Hepatic stellate cell (primary cell): ENCODE measurements around the gene CCDC63.

Experiments
- DNase-seq: peaks from one replicate; pipeline ENCODE4 v3.0.0; 2011; ENCODE audit warnings: low spot score

The CCDC63 gene

GRCh38 chr12:110846615-110847566, at the start of gene CCDC63:
CCDC63 (plus strand) TSS chr12:110846987; CDS start chr12:110852955, 5,968 bp downstream.
- no peak for DNase-seq

- DNase-seq, result no peak
Observed at GRCh38 chr12:110798461-110798860, 48.3 kb upstream of the CCDC63 start.

DNA sequence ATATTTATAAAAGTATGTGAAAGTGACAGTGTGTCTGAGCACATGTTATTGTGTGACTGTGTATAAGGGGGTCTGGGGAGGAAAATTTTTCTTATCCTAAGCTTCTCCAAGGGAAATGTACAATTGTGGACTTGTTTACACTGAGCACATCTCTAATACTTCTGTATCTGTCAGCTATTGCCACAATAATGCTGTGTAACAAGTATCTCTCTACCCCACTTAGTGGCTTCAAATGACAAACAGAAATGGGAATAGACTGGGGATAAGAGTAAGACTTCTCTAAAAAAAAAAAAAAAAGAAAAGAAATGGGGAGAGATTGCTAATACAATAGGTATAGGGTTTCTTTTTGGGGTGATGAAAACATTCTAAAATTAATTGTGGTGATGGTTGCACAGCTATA, 44.3 kb upstream of the CCDC63 start:
- no peak for DNase-seq

DNA sequence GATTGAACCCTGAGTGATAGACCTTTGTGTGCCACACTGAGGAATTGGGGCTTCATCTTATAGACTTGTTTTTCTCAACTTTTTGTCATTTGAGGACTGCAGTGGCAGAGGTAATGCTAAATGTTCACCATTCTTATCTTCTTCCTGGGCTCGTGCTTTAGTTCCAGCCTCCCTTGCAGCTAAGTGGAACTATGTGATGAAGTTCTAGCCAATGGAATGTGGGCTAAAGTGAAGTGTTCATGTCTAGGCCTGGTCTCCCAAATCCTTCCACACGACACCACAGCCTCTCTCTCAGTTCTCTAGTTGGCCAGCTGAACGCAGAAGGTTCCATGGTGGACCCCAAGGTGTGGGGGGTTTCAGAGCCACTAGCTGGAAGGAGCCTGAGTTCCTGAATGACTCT, 42.4 kb upstream of the CCDC63 start:
- DNase-seq, result no peak

DNA sequence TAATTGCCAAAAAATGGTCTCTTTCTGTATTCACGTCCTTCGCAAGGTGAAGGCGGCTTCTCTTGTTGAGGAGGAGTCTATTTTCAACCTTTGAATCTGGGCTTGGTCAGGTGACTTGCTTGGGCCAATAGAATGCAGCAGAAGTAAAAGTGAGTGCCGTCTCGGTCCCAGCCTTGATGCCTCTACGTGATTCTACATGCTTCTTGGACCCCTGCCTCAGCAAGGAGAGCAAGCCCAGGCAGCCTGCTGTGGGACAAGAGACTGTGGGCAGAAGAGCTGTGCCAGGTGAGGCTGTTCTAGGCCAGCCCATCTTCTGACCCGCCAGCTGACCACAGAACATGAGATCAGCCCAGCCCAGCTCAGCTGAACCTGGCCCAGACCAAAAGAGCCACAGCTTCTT, 39.1 kb upstream of the CCDC63 start:
- no peak for DNase-seq

DNA sequence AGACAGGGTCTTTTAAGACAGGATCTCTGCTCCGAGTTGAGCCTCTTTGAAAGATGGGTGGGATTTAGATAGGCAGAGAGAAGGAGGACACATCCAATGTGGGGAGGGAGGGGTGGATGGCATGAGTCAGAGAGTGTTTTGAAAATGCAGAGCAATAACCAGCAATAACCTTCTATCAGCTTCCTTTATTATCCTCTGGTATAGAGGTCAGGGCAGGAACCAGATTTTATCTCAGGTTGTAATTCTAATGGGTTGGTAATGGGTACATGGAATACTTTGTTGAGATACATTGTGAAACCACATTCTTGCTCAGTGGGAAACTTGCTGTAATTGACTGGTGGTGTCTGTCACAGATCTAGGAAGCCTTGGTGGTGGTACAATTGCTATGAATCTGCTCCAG, 37.6 kb upstream of the CCDC63 start:
- DNase-seq, result no peak

- no peak for DNase-seq
Observed at GRCh38 chr12:110811972-110812371, 34.8 kb upstream of the CCDC63 start.

DNA sequence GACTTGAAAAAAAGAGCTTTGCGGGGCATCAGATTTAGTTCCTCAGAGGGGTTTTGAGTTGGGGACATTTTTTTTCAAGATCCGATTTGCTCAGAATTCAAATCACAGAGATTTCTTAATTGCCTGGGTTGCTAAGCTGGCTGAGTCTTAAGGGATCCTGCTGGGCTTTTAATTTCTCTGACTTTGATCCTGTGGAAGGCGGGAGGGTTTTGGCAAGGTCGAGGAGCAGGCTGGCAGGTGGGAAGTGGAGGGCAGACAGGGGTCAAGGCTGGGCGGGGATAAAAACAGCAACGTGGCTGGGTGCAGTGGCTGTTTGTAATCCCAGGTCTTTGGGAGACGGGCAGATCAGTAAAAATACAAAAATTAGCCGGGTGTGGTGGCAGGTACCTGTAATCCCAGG, 33.5 kb upstream of the CCDC63 start:
- DNase-seq, result no peak

DNA sequence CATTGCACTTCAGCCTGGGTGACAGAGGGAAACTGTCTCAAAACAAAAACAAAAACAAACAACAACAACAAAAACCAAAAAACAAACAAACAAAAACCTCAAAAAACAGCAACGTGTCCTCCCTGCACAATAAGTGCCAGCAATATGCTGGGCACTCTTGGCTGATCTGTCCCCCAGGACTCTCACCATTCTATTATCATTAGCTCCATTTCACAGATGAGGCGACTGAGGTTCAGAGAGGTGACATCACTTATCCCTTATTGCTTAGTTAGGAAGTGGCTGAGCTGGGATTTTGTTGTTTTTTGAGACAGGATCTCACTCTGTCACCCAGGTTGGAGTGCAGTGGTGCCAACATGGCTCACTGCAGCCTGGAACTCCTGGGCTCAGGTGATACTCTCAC, 33.0 kb upstream of the CCDC63 start:
- no peak for DNase-seq

DNA sequence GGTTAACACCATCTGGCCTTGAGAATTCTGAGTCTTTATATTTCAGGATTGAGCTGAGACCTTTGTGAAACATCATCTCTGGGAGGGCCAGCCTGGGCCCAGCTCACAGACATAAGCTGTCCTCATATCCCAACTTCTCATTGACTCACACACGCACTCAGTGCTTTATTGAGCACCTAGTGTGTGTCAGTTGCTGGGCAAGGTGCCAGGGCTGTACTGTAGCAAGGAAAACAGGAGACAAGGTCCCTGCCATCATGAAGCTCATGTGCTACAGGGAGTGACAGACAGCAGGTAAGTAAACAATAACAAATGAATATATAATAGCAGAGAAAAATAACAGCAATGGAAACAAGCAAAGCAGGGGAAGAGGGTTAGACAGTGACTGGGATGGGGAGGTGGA, 30.5 kb upstream of the CCDC63 start:
- no peak for DNase-seq

DNA sequence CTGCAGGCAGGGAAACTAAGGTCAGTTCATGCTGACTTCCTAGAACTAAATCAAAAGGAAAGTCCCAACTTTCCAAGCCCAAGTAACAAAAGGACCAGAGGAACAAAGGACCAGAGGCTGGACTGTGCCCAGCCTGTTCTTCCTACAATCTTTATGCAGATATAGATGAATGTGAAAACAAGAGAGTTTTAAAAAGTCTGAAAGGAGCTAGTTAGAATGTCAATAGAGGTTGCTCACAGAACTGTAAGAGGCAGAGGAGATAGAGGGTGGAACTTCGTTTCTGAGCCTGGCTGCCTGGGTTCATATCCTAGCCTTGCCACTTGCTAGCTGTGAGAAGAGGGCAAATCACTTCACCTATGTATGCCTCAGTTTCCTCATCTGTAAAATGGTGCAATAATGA, 30.0 kb upstream of the CCDC63 start:
- DNase-seq, result no peak

DNA sequence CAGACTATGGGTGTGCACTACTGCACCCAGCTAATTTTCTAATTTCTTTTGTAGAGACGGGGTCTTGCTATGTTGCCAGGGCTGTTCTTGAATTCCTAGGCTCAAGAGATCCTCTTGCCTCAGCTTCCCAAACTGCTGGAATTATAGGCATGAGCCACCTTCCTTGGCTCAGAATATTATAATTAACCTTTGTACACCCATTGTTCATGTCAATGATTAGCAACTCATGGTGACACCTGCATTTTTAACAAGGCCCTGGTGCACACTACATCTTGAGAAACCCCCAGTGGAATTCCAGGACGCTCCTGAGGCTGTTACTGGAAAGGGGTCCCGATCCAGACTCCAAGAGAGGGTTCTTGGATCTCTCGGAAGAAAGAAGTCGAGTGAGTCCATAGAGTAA, 28.3 kb upstream of the CCDC63 start:
- DNase-seq, result no peak

DNA sequence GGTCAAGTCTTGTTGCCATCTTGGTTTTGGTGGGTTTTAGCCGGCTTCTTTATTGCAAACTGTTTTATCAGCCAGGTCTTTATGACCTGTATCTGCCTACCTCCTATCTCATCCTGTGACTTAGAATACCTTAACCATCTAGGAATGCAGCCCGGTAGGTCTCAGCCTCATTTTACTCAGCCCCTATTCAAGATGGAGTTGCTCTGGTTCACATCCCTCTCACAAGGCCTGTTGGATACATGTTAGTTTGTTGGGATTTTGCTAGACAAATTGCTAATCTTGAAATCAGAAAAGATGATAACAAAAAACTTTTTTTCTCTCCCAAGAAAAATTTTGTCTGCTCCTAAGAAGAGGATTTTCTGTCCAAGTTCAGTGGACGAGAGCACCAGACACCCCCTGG, 27.6 kb upstream of the CCDC63 start:
- DNase-seq, result no peak

DNA sequence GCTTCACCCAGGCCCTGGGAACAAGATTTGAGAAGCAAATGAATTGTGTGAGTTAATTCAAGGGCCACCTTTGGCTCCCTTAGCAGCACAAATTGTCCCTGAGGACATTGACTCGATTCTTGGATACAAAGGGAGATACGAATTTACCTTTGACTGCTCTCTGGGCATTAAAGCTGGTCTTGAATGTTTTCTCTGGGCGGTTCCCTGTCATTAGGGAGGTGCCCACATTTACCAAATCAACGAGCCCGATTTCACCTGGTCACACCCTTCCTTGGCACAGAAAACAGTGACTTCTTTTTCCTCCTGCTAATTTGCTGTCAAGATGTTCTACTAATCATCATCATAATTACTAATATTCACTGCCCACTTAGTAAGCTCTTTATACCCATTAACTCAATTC, 27.1 kb upstream of the CCDC63 start:
- DNase-seq, result no peak

GRCh38 chr12:110821917-110822316, 24.9 kb upstream of the CCDC63 start:
- no peak for DNase-seq

DNA sequence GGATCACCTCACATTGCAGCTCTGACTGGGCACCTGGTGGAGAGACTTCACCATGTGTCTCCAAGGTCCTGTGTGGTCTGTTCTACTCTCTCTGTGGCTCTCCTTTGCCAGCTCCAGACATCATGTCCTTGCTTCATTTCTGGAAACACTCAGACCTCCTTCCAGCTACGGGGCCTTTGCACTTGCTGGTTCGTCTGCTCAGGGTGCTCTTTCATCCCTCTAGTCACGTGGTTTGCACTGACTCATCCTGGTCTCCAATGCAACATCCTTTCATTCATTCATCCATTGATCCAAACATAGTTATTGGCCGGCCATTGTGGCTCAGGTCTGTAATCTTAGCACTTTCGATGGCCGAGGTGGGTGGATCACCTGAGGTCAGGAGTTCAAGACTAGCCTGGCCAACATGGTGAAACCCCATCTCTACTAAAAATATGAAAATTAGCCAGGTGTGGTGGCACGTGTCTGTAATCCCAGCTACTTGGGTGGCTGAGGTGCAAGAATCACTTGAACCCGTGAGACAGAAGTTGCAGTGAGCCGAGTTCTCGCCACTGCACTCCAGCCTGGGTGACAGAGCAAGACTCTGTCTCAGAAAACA, 23.9 kb upstream of the CCDC63 start:
- no peak for DNase-seq

- no peak for DNase-seq
Observed at GRCh38 chr12:110824342-110824741, 22.4 kb upstream of the CCDC63 start.

DNA sequence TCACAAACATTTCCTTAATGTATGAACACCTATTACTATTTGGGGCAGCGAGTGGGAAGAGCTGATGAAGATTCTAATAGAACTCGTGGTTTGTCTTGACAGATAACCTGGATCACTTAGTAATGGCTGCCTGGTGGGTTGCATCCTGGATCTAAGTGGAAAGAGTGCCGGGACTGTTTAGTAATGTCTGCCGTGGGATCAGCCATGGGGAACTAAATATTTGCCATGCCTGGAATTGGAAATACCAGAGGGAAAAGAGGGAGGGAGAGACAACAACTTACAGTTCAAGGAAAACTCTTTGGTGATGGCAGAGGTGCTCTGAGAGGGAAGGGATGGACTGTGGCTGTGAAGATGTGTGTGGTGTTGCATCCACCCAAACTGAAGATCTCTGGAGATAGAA, 21.3 kb upstream of the CCDC63 start:
- DNase-seq, result no peak

DNA sequence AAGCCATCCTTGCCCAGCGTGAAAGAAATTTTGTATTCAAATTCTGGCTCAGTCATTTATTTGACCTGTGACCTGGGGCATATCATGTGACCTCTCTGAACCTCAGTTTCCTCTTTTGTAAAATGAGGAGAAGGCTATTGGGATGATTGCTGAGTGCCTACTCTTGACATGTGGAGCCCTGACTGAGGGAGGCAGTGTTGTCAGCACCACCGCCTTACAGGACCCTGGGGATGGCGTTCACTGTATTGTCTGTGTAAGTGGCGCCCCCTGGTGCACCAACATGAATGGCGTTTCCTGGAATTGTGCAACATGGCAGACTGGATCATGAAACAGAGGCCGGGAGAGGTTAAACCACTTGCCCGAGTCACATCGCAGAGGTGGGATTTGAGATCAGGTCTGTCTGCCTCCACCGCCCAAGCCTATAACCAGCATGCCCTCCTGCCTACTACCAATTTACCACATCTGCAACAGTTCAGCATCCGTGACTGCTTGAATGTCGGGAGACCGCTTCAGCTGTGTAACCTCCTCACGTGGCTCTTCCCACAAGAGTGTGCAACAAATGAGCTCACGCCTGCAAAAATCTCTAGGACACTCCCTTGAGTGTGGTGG, 20.1 kb upstream of the CCDC63 start:
- peak; percentile 64 for DNase-seq

- DNase-seq, result no peak
Observed at GRCh38 chr12:110829308-110829707, 17.5 kb upstream of the CCDC63 start.

DNA sequence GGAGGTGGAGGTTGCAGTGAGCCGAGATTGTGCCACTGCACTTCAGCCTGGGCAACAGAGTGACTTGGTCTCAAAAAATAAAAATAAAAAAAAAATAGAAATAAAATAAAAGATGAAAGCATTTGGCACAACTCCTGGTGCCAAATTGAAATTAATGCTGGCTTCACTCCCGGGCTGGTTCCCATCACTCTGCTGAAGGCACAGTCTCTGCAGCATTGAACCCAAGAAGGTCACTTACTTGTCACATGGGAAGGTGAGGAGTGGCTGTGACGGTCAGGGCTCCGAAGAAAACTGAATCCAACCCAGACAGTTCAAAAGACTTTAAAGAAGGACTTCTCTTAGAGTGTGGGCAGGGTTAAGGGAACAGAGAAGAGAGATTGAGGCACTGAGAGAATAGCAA, 10.5 kb upstream of the CCDC63 start:
- DNase-seq, result no peak

DNA sequence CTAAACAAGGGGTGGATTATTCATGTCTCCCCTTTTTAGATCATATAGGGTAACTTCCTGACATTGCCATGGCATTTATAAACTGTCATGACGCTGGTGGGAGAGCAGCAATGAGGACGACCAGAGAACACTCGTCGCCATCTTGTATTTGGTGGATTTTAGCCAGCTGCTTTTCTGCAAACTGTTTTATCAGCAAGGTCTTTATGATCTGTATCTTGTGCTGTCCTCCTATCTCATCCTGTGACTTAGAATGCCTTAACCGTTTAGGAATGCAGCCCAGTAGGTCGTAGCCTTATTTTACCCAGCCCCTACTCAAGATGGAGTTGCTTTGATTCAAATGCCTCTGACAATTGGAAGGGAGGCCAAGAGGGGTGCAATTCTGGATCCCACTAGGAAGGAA, 5.8 kb upstream of the CCDC63 start:
- DNase-seq, result no peak

GRCh38 chr12:110844131-110844530, 2.7 kb upstream of the CCDC63 start:
- DNase-seq, result no peak
